ENCODE results near the gene R3HDM1.

DNA sequence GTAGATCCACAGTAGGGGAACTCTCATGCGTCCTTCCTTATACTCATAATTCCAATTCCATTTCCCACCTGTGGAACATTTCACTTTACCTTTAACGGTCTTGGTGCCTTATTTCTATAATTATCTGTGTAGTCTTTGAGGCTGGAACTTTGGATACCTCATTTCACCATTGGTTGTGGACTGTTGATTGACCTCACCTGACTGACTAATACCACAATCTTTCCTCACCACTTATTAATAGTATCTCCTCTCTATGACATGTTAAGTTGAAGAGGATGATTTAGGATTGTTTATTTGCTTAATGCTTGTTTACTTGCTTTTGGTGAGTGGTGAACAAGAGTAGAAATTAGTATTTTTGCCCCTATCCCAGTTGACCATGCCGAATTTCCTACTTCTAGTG is 50.0 kb downstream of the R3HDM1 start:
- TF ChIP-seq, protein P1, sequence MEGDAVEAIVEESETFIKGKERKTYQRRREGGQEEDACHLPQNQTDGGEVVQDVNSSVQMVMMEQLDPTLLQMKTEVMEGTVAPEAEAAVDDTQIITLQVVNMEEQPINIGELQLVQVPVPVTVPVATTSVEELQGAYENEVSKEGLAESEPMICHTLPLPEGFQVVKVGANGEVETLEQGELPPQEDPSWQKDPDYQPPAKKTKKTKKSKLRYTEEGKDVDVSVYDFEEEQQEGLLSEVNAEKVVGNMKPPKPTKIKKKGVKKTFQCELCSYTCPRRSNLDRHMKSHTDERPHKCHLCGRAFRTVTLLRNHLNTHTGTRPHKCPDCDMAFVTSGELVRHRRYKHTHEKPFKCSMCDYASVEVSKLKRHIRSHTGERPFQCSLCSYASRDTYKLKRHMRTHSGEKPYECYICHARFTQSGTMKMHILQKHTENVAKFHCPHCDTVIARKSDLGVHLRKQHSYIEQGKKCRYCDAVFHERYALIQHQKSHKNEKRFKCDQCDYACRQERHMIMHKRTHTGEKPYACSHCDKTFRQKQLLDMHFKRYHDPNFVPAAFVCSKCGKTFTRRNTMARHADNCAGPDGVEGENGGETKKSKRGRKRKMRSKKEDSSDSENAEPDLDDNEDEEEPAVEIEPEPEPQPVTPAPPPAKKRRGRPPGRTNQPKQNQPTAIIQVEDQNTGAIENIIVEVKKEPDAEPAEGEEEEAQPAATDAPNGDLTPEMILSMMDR (IDR thresholded peaks at IDR 0.05), result no peak
- no peak for TF ChIP-seq POLR2A (IDR thresholded peaks at IDR 0.05)
